Measurements from ENCODE around the gene RHOBTB3. TPM values are rescaled to one million over a fixed set of nuclear protein-coding genes. Genes with fewer than 3 reads are reported as not detected.
"Not testable (repeated sequence)": the region's sequence is repeated elsewhere in the genome, so short reads cannot be mapped to it uniquely, and the experiment has no call there.

RHOBTB3 gene
- total and polyA plus RNA-seq, 12 donors: 15.0 to 124 (median 90.4) TPM

- TF ChIP-seq CTCF (IDR thresholded peaks at IDR 0.05): no peak
- ATAC-seq: no peak
- H3K27ac ChIP-seq: no peak overlapping the region
- H3K4me3 ChIP-seq: no peak overlapping the region
- no peaks in the 10 kb centered on the region for H3K27me3 ChIP-seq
- intact Hi-C loops (cut with DNase I): no loop called here
- DNase-seq: no peak
- no peaks in the 10 kb centered on the region for H3K9me3 ChIP-seq
- no peaks in the 10 kb centered on the region for H3K4me1 ChIP-seq
- H3K36me3 ChIP-seq: no peaks in the 10 kb centered on the region
Measured at GRCh38 chr5:95701074-95701473, 30.1 kb upstream of the RHOBTB3 start.

- H3K27me3 ChIP-seq: no peaks in the 10 kb centered on the region
- intact Hi-C loops (cut with DNase I): no loop called here
- no peak for TF ChIP-seq CTCF (IDR thresholded peaks at IDR 0.05)
- H3K36me3 ChIP-seq: no peaks in the 10 kb centered on the region
- no peaks in the 10 kb centered on the region for H3K4me1 ChIP-seq
- 42 to 49% methylated on average over 1 of the region's 1 CpG for WGBS, 2 donors
- DNase-seq (no peak), ATAC-seq (no peak)
- no peak overlapping the region for H3K27ac ChIP-seq
- no peak overlapping the region for H3K4me3 ChIP-seq
- H3K9me3 ChIP-seq: no peaks in the 10 kb centered on the region
Measured at GRCh38 chr5:95704150-95704549, 27.0 kb upstream of the RHOBTB3 start.

- 84 to 89% methylated on average over 4 to 5 of the region's 5 CpGs for WGBS, 2 donors
- intact Hi-C loops (cut with DNase I); DNase-seq; H3K9me3 ChIP-seq; ATAC-seq; H3K4me3 ChIP-seq; H3K27me3 ChIP-seq; H3K27ac ChIP-seq; H3K36me3 ChIP-seq: not testable (repeated sequence)
- peaks cover 0 to 14% (median 3%) of the 10 kb centered on the region in 9 donors for H3K4me1 ChIP-seq
Measured at GRCh38 chr5:95706196-95706595, 24.9 kb upstream of the RHOBTB3 start.

GRCh38 chr5:95707055-95707454 is 24.1 kb upstream of the RHOBTB3 start:
- ATAC-seq: no peak
- DNase-seq: no peak
- Histone ChIP-seq H3K27ac (no peak overlapping the region), H3K27me3 (no peaks in the 10 kb centered on the region), H3K36me3 (no peaks in the 10 kb centered on the region), H3K4me3 (no peak overlapping the region), H3K9me3 (no peaks in the 10 kb centered on the region), H3K4me1 (peaks cover 0 to 22% (median 4%) of the 10 kb centered on the region in 9 donors)
- TF ChIP-seq CTCF (IDR thresholded peaks at IDR 0.05): no peak
- WGBS, 2 donors: 82 to 83% methylated on average over 9 of the region's 9 CpGs
- intact Hi-C loops (cut with DNase I): no loop called here

GRCh38 chr5:95707534-95708188 is 23.5 kb upstream of the RHOBTB3 start:
- H3K4me1 ChIP-seq: peaks cover 0 to 28% (median 4%) of the 10 kb centered on the region in 9 donors
- H3K9me3 ChIP-seq; DNase-seq; intact Hi-C loops (cut with DNase I); ATAC-seq; H3K27me3 ChIP-seq; H3K36me3 ChIP-seq; H3K4me3 ChIP-seq; H3K27ac ChIP-seq: not testable (repeated sequence)
- WGBS, 2 donors: 62 to 65% methylated on average over 8 of the region's 8 CpGs
